Caco-2 (cell line): Measurements from ENCODE around the gene ADGRA1. TPM values are rescaled to one million over a fixed set of nuclear protein-coding genes. Genes with fewer than 3 reads are reported as not detected.

Experiments used
- BruUV-seq: library from RNA; stranded (reverse); fragments of 400-500 nt; replicated peaks from 2 replicates; lab custom pipeline; 2021; lab: Mats Ljungman, UMichigan
- CTCF ChIA-PET: fragments of 300-600 bp; sonication (Branson Sonifier 250); formaldehyde crosslinking; loops from one replicate; lab custom pipeline; 2022; ENCODE audit warnings: antibody characterized with exemption; lab: Charles Lee
- POLR2A ChIA-PET: fragments of 300-600 bp; sonication (Branson Sonifier 250); formaldehyde crosslinking; loops from one replicate; lab custom pipeline; 2022; ENCODE audit warnings: antibody characterized with exemption; lab: Charles Lee
- DNase-seq, 2 experiments: peaks; one replicate each; pipeline versions ENCODE4 v3.0.0 to v3.0.0-alpha.2; 2020 to 2022
- H3K27me3 ChIP-seq: replicated peaks from 2 replicates; pipeline ENCODE4 v1.6.0; 2011; ENCODE audit warnings: low read length; ENCODE audit not compliant: control insufficient read depth, insufficient read depth
- H3K36me3 ChIP-seq: 2 replicates; pipeline ENCODE4 v1.5.1; 2011; ENCODE audit warnings: low read length; ENCODE audit not compliant: control insufficient read depth, insufficient read depth
- H3K4me1 ChIP-seq: fragments of 250-450 bp; sonication (Bioruptor Pico); 2 replicates; pipeline ENCODE4 v1.5.1; 2020; ENCODE audit warnings: mild to moderate bottlenecking
- H3K4me3 ChIP-seq: 2 replicates; pipeline ENCODE4 v1.5.1; 2011; ENCODE audit warnings: low read depth, mild to moderate bottlenecking, control low read depth, low read length
- H3K9me3 ChIP-seq: fragments of 250-450 bp; sonication (Bioruptor Pico); 2 replicates; pipeline ENCODE4 v1.5.1; 2020; ENCODE audit warnings: mild to moderate bottlenecking, moderate library complexity
- H3K27ac Mint-ChIP-seq: one replicate; pipeline ENCODE4 v1.8.0; 2022; ENCODE audit warnings: mixed read lengths; ENCODE audit not compliant: unreplicated experiment
- H3K27me3 Mint-ChIP-seq: one replicate; pipeline ENCODE4 v1.8.0; 2022; ENCODE audit warnings: mixed read lengths; ENCODE audit not compliant: insufficient read depth, unreplicated experiment
- H3K36me3 Mint-ChIP-seq: one replicate; pipeline ENCODE4 v1.8.0; 2022; ENCODE audit warnings: mild to moderate bottlenecking, mixed read lengths; ENCODE audit not compliant: insufficient read depth, unreplicated experiment
- H3K4me1 Mint-ChIP-seq: one replicate; pipeline ENCODE4 v1.8.0; 2022; ENCODE audit warnings: low read depth, mixed read lengths; ENCODE audit not compliant: unreplicated experiment
- H3K4me3 Mint-ChIP-seq: one replicate; pipeline ENCODE4 v1.8.0; 2022; ENCODE audit warnings: mild to moderate bottlenecking, moderate library complexity, mixed read lengths; ENCODE audit not compliant: unreplicated experiment
- H3K9me3 Mint-ChIP-seq: one replicate; pipeline ENCODE4 v1.8.0; 2022; ENCODE audit warnings: mixed read lengths; ENCODE audit not compliant: unreplicated experiment
- CTCF ChIP-seq, 2 experiments: fragments of 200-600 bp in 1 of 2; IDR thresholded peaks; 1 replicate in 1 of 2; 2 replicates in 1 of 2; pipeline versions ENCODE4 v1.5.1 to v1.8.0; 2011 to 2022; ENCODE audit warnings: antibody characterized with exemption in 1 of 2, control low read depth in 1 of 2, inconsistent platforms in 1 of 2, low read depth in 1 of 2, low read length in 1 of 2, mild to moderate bottlenecking in 1 of 2, moderate library complexity in 1 of 2; ENCODE audit not compliant: insufficient read depth in 1 of 2, severe bottlenecking in 1 of 2, unreplicated experiment in 1 of 2
- intact Hi-C: fragments of 100-400 bp; cut with micrococcal nuclease; formaldehyde crosslinking; loops from one replicate; pipeline ENCODE4 v1.10.0; 2022; ENCODE audit not compliant: unreplicated experiment
- total RNA-seq: library from RNA; stranded (reverse); gene quantifications from 2 replicates; pipeline ENCODE4 v1.2.3, GENCODE V29; 2022

Gene ADGRA1
- total RNA-seq, 1 experiment from 2014 or later, result not detected

DNA sequence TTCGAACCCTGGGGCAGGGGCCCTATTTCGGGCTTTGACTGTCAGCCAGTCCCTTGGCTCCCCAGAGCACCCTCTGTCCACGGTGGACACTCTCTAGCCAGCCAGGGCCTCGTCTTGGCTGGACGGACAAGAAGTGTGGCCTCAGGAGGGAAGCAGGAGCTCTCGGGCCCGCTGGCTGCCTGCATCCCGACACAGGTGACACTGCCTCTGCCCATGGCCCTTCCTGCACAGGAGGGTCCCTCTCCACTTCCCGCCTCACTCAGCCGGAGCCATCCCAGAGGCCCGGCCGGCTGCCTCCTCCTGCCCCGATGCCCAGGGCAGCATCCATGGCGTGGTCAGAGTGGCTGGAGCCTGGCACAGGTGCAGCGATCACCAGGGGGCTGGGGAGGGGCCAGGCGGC is 7.9 kb downstream of the ADGRA1 start:
- BruUV-seq, result no TSS peak
- H3K36me3 ChIP-seq, result no peaks in the 10 kb centered on the region
- Mint-ChIP-seq H3K36me3 (peaks cover 4% of the 10 kb centered on the region), H3K27ac (no peak overlapping the region), H3K4me3 (no peak overlapping the region), H3K9me3 (no peaks in the 10 kb centered on the region), H3K27me3 (peaks cover 34% of the 10 kb centered on the region), H3K4me1 (no peaks in the 10 kb centered on the region)
- intact Hi-C loops, result no loop called here
- H3K9me3 ChIP-seq, result no peaks in the 10 kb centered on the region; the same call in 1 of the 2 replicates
- no peak for TF ChIP-seq CTCF (IDR thresholded peaks at IDR 0.05; ENCODE audit: insufficient read depth in 1 of 2, low read depth in 1 of 2, low read length in 1 of 2, severe bottlenecking in 1 of 2, unreplicated experiment in 1 of 2)
- POLR2A ChIA-PET, result no interaction called here
- CTCF ChIA-PET, result interaction anchor here (1.0 kb wide), 1 partner anchor 13 kb away, joined by 4 read pairs; no protein-coding TSS in a partner anchor
- no peaks in the 10 kb centered on the region; the same call in none of the 2 replicates for H3K27me3 ChIP-seq
- H3K4me3 ChIP-seq, result no peak overlapping the region
- H3K4me1 ChIP-seq, result no peaks in the 10 kb centered on the region
- no peak for DNase-seq

GRCh38 chr10:133096616-133097269 is 9.0 kb downstream of the ADGRA1 start:
- Mint-ChIP-seq H3K9me3 (no peaks in the 10 kb centered on the region), H3K4me1 (peaks cover 3% of the 10 kb centered on the region), H3K4me3 (no peak overlapping the region), H3K27ac (no peak overlapping the region), H3K36me3 (peaks cover 6% of the 10 kb centered on the region), H3K27me3 (peaks cover 28% of the 10 kb centered on the region)
- CTCF ChIA-PET, result interaction anchor here (1.0 kb wide), 1 partner anchor 12 kb away, joined by 4 read pairs; no protein-coding TSS in a partner anchor
- no TSS peak for BruUV-seq
- no peaks in the 10 kb centered on the region for H3K27me3 ChIP-seq
- H3K4me3 ChIP-seq, result no peak overlapping the region
- no peaks in the 10 kb centered on the region for H3K36me3 ChIP-seq
- no peak for DNase-seq
- POLR2A ChIA-PET, result no interaction called here
- no peaks in the 10 kb centered on the region for H3K4me1 ChIP-seq
- no peak for TF ChIP-seq CTCF (IDR thresholded peaks at IDR 0.05; ENCODE audit: insufficient read depth in 1 of 2, low read depth in 1 of 2, low read length in 1 of 2, severe bottlenecking in 1 of 2, unreplicated experiment in 1 of 2)
- no peaks in the 10 kb centered on the region; the same call in 1 of the 2 replicates for H3K9me3 ChIP-seq
- intact Hi-C loops, result no loop called here

DNA sequence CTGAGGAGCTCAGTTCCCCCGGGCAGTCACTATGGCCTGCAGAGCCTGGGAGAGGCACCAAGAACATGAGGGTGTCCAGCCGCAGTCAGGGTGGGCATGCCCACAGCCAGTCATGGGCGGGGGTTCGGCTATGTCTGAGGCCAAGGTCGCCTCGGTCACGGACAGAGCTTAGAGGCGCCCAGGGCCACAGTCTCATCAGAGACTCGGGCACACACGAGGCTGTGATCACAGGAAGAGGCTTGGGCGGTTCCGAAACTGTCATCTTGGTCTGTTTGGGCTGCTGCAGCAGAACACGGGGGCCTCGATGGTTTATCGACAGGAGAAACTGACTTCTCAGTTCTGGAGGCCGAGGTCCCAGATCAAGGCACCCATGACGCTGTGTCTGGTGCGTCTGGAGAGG is 9.7 kb downstream of the ADGRA1 start:
- Histone ChIP-seq H3K4me3 (no peak overlapping the region), H3K36me3 (no peaks in the 10 kb centered on the region), H3K4me1 (no peaks in the 10 kb centered on the region), H3K27me3 (no peaks in the 10 kb centered on the region), H3K9me3 (no peaks in the 10 kb centered on the region; the same call in 1 of the 2 replicates)
- no peak overlapping the region for H3K4me3 Mint-ChIP-seq
- BruUV-seq, result no TSS peak
- DNase-seq, result no peak
- ChIA-PET POLR2A (no interaction called here), CTCF (no interaction called here)
- no peak for TF ChIP-seq CTCF (IDR thresholded peaks at IDR 0.05; ENCODE audit: insufficient read depth in 1 of 2, low read depth in 1 of 2, low read length in 1 of 2, severe bottlenecking in 1 of 2, unreplicated experiment in 1 of 2)
- intact Hi-C loops, result no loop called here
- peaks cover 25% of the 10 kb centered on the region for H3K27me3 Mint-ChIP-seq
- peaks cover 9% of the 10 kb centered on the region for H3K36me3 Mint-ChIP-seq
- H3K4me1 Mint-ChIP-seq, result peaks cover 4% of the 10 kb centered on the region
- no peaks in the 10 kb centered on the region for H3K9me3 Mint-ChIP-seq
- no peak overlapping the region for H3K27ac Mint-ChIP-seq
